ENCODE results near the gene TLR9. TPM values are rescaled to one million over a fixed set of nuclear protein-coding genes. Genes with fewer than 3 reads are reported as not detected.

TLR9 gene
- polyA plus RNA-seq, 1 of the 3 experiments (the other 2 are of a cell fraction): 0.12 TPM

GRCh38 chr3:52243791-52244628, 18.6 kb upstream of the TLR9 start:
- Histone ChIP-seq H3K27me3 (ENCODE audit: insufficient read depth) (no peaks in the 10 kb centered on the region), H3K4me3 (ENCODE audit: low read depth in 2 of 2, low read length in 1 of 2) (no peak overlapping the region), H3K9me2 (no peaks in the 10 kb centered on the region), H3K4me1 (ENCODE audit: control insufficient read depth in 1 of 2, insufficient read depth in 2 of 2, low read depth in 1 of 2, low read length in 1 of 2) (peaks cover 4 to 48% of the 10 kb centered on the region in 2 experiments; a peak in 3 of 4 replicates), H3K9me3 (no peaks in the 10 kb centered on the region), H3F3A (replicated peaks; ENCODE audit: insufficient read depth) (peaks cover 31% of the 10 kb centered on the region), H3K79me2 (ENCODE audit: insufficient read depth) (peaks cover 12% of the 10 kb centered on the region; the same call in 1 of the 2 replicates), H3K36me3 (replicated peaks in 1 of 2; ENCODE audit: control insufficient read depth in 1 of 2, insufficient read depth in 2 of 2, low read length in 1 of 2) (peaks cover 0 to 3% of the 10 kb centered on the region in 2 experiments), H3K27ac (ENCODE audit: low read depth in 2 of 2, low read length in 1 of 2) (no peak overlapping the region), H3K9ac (no peak overlapping the region), H4K20me1 (ENCODE audit: insufficient read depth) (no peaks in the 10 kb centered on the region), H3K4me2 (no peak overlapping the region), H2AFZ (ENCODE audit: low read depth) (no peak overlapping the region)
- ChIA-PET CTCF (interaction anchor here (0.6 to 2.7 kb wide), 5 partner anchors 12 to 243 kb away, joined by 3 to 12 read pairs (median 5); partner anchors contain the start of gene WDR82), POLR2A (interaction anchor here (1.9 kb wide), 1 partner anchor 34 kb away, joined by 10 read pairs; the partner anchor contains the start of gene WDR82)
- 67% methylated on average over 8 of the region's 9 CpGs for WGBS (ENCODE audit: low lambda C conversion rate)
- DNase-seq: no peak
- TF ChIP-seq RFX5 (IDR thresholded peaks at IDR 0.05; ENCODE audit: low read length) (no peak), SMC3 (IDR thresholded peaks at IDR 0.05; ENCODE audit: low read depth, low read length) (no peak), RCOR1 (IDR thresholded peaks at IDR 0.05; ENCODE audit: low read length) (no peak), MXI1 (IDR thresholded peaks at IDR 0.05; ENCODE audit: low read depth, low read length) (no peak), REST (IDR thresholded peaks at IDR 0.05; ENCODE audit: low read depth, low read length) (no peak)

- no peak overlapping the region for H3K27ac ChIP-seq (ENCODE audit: low read depth in 2 of 2, low read length in 1 of 2)
- whole genome bisulfite sequencing (ENCODE audit: low lambda C conversion rate): 94% methylated on average over 1 of the region's 1 CpG
Measured at GRCh38 chr3:52242039-52242438, 16.6 kb upstream of the TLR9 start.

More at GRCh38 chr3:52242039-52242438, 16.6 kb upstream of the TLR9 start:
- Histone ChIP-seq H3K36me3 (replicated peaks in 1 of 2; ENCODE audit: control insufficient read depth in 1 of 2, insufficient read depth in 2 of 2, low read length in 1 of 2) (no peaks in the 10 kb centered on the region), H2AFZ (ENCODE audit: low read depth) (no peak overlapping the region), H3K79me2 (ENCODE audit: insufficient read depth) (peaks cover 32% of the 10 kb centered on the region), H3K9me2 (no peaks in the 10 kb centered on the region), H3K4me2 (no peak overlapping the region), H3K27me3 (ENCODE audit: insufficient read depth) (no peaks in the 10 kb centered on the region), H3K4me3 (ENCODE audit: low read depth in 2 of 2, low read length in 1 of 2) (no peak overlapping the region), H3F3A (replicated peaks; ENCODE audit: insufficient read depth) (peaks cover 31% of the 10 kb centered on the region), H3K4me1 (ENCODE audit: control insufficient read depth in 1 of 2, insufficient read depth in 2 of 2, low read depth in 1 of 2, low read length in 1 of 2) (peaks cover 7 to 57% of the 10 kb centered on the region in 2 experiments), H3K9ac (no peak overlapping the region), H3K9me3 (no peaks in the 10 kb centered on the region), H4K20me1 (ENCODE audit: insufficient read depth) (no peaks in the 10 kb centered on the region)
- TF ChIP-seq FOSL2 (IDR thresholded peaks at IDR 0.05; ENCODE audit: borderline replicate concordance, low read depth): no peak
- ChIA-PET CTCF (interaction anchor here (2.0 to 9.0 kb wide), 2 partner anchors 10 to 37 kb away, joined by 10 to 63 read pairs; partner anchors contain the start of gene WDR82), POLR2A (no interaction called here)
- no peak for DNase-seq
